ENCODE results near the gene THAP2.

Gene THAP2

GRCh38 chr12:71663561-71664410 is at the start of gene THAP2, which contains the start of gene ZFC3H1:
Gene THAP2, plus strand, starts transcription at chr12:71664301. Its CDS starts 209 bp downstream, at chr12:71664510.
Gene ZFC3H1, minus strand, starts transcription at chr12:71663848. Its CDS starts 238 bp downstream, at chr12:71663610.
- DNase-seq: peak; percentile 98

- no peak for DNase-seq
Measured at GRCh38 chr12:71621938-71622337, 42.2 kb upstream of the THAP2 start.

- no peak for DNase-seq
Measured at GRCh38 chr12:71625476-71625875, 38.6 kb upstream of the THAP2 start.

- DNase-seq: no peak
Measured at GRCh38 chr12:71626098-71626497, 38.0 kb upstream of the THAP2 start.

- DNase-seq: no peak
Measured at GRCh38 chr12:71626768-71627167, 37.3 kb upstream of the THAP2 start.

GRCh38 chr12:71627438-71628002 is 36.6 kb upstream of the THAP2 start:
- no peak for DNase-seq

GRCh38 chr12:71636704-71637115 is 27.4 kb upstream of the THAP2 start:
- DNase-seq: peak; percentile 76

- DNase-seq: no peak
Measured at GRCh38 chr12:71638499-71638898, 25.6 kb upstream of the THAP2 start.

GRCh38 chr12:71639341-71639760 is 24.8 kb upstream of the THAP2 start:
- no peak for DNase-seq

GRCh38 chr12:71640316-71640715 is 23.8 kb upstream of the THAP2 start:
- DNase-seq: no peak

- no peak for DNase-seq
Measured at GRCh38 chr12:71641390-71641789, 22.7 kb upstream of the THAP2 start.

- DNase-seq: no peak
Measured at GRCh38 chr12:71642264-71642663, 21.8 kb upstream of the THAP2 start.

GRCh38 chr12:71645268-71645667 is 18.8 kb upstream of the THAP2 start:
- no peak for DNase-seq

GRCh38 chr12:71646512-71646911 is 17.6 kb upstream of the THAP2 start:
- no peak for DNase-seq

- no peak for DNase-seq
Measured at GRCh38 chr12:71648537-71648936, 15.6 kb upstream of the THAP2 start.

- no peak for DNase-seq
Measured at GRCh38 chr12:71649401-71649800, 14.7 kb upstream of the THAP2 start.

- no peak for DNase-seq
Measured at GRCh38 chr12:71652656-71653055, 11.4 kb upstream of the THAP2 start.

- DNase-seq: no peak
Measured at GRCh38 chr12:71653137-71653536, 11.0 kb upstream of the THAP2 start.

GRCh38 chr12:71654200-71654599 is 9.9 kb upstream of the THAP2 start:
- no peak for DNase-seq

- no peak for DNase-seq
Measured at GRCh38 chr12:71655495-71655894, 8.6 kb upstream of the THAP2 start.

- DNase-seq: no peak
Measured at GRCh38 chr12:71655907-71656306, 8.2 kb upstream of the THAP2 start.

GRCh38 chr12:71656740-71657139 is 7.4 kb upstream of the THAP2 start:
- no peak for DNase-seq

GRCh38 chr12:71661977-71662530 is 2.0 kb upstream of the THAP2 start:
- DNase-seq: no peak

All from NCI-H2029 (cell line).